ENCODE data around the gene RRBP1. TPM values are rescaled to one million over a fixed set of nuclear protein-coding genes. Genes with fewer than 3 reads are reported as not detected.

Gene RRBP1
- total and polyA plus RNA-seq, 2 donors (not counting 3 experiments of a cell fraction or from before 2014, with no cell fraction given): 50.3 to 236 TPM

- no peak overlapping the region for H3K4me2 ChIP-seq (ENCODE audit: insufficient read depth, low read length)
- no peaks in the 10 kb centered on the region for H3K36me3 ChIP-seq (ENCODE audit: control insufficient read depth in 2 of 2, extremely low read depth in 1 of 2, insufficient read depth in 2 of 2, low read length in 2 of 2)
- no peak overlapping the region for H3K4me3 ChIP-seq (replicated peaks in 1 of 3; ENCODE audit: insufficient read depth in 1 of 3, low read depth in 1 of 3, low read length in 3 of 3)
- ChIA-PET POLR2A (no interaction called here), CTCF (interaction anchor here (1.3 to 1.4 kb wide), 2 partner anchors 10 to 196 kb away, joined by 3 to 4 read pairs; no protein-coding TSS in a partner anchor)
- no peak overlapping the region for H2AFZ ChIP-seq (ENCODE audit: low read depth, low read length)
- no peaks in the 10 kb centered on the region for H3K79me2 ChIP-seq (ENCODE audit: control insufficient read depth, insufficient read depth, low read length)
- dilution Hi-C loops (cut with MboI; ENCODE audit: extremely low pct_ligation_motif_present, low sequenced_read_pairs) (no loop called here), intact Hi-C loops (cut with micrococcal nuclease) (no loop called here)
- no peak overlapping the region for H3K27ac ChIP-seq (ENCODE audit: insufficient read depth, low read depth, low read length)
- TF ChIP-seq POLR2AphosphoS5 (IDR thresholded peaks at IDR 0.05; ENCODE audit: insufficient read depth, low read depth, low read length): no peak
- TF ChIP-seq MAX (IDR thresholded peaks at IDR 0.05; ENCODE audit: insufficient read depth, insufficient read length): no peak
- no peak for TF ChIP-seq EZH2 (IDR thresholded peaks at IDR 0.05; ENCODE audit: borderline replicate concordance, low read depth, low read length, severe bottlenecking)
- no peak for TF ChIP-seq GATA2 (IDR thresholded peaks at IDR 0.05; ENCODE audit: insufficient read depth, insufficient read length, low read depth, low read length)
- TF ChIP-seq POLR2A (IDR thresholded peaks at IDR 0.05; ENCODE audit: low read depth, low read length): no peak
- no peak for TF ChIP-seq CTCF (IDR thresholded peaks at IDR 0.05; ENCODE audit: extremely low read depth in 1 of 2, insufficient read depth in 1 of 2, low read depth in 1 of 2, low read length in 2 of 2)
- no peak for TF ChIP-seq JUN (IDR thresholded peaks at IDR 0.05; ENCODE audit: borderline replicate concordance, insufficient read depth, insufficient read length, low read depth)
- TF ChIP-seq FOS (IDR thresholded peaks at IDR 0.05; ENCODE audit: borderline replicate concordance, insufficient read depth, low read length): no peak
- no peak for TF ChIP-seq MYC (IDR thresholded peaks at IDR 0.05; ENCODE audit: low read depth, low read length)
- H3K27me3 ChIP-seq (ENCODE audit: control insufficient read depth in 2 of 2, insufficient read depth in 2 of 2, low read length in 2 of 2): peaks cover 0 to 3% of the 10 kb centered on the region in 2 experiments
- DNase-seq (ENCODE audit: low read depth, low spot score): no peak
- FAIRE-seq: no peak
- no peaks in the 10 kb centered on the region for H3K4me1 ChIP-seq (ENCODE audit: control insufficient read depth, extremely low read depth, insufficient read depth, low read length)
- H3K9me3 ChIP-seq (replicated peaks; ENCODE audit: control insufficient read depth, insufficient read depth, low read length): no peaks in the 10 kb centered on the region
- H3K9me1 ChIP-seq (replicated peaks; ENCODE audit: control insufficient read depth, extremely low read depth, insufficient read depth, low read length): no peaks in the 10 kb centered on the region
- no peak overlapping the region for H3K9ac ChIP-seq (replicated peaks; ENCODE audit: extremely low read depth, insufficient read depth, low read length)
- BruUV-seq (replicated peaks): no TSS peak
- no peaks in the 10 kb centered on the region for H4K20me1 ChIP-seq (replicated peaks; ENCODE audit: control insufficient read depth, extremely low read depth, insufficient read depth, low read length)
These were observed 19.8 kb upstream of the RRBP1 start for GRCh38 chr20:17701826-17702225.
